ENCODE measurements around the gene IFT122.
"Not testable (repeated sequence)": the region's sequence is repeated elsewhere in the genome, so short reads cannot be mapped to it uniquely, and the experiment has no call there.

IFT122 gene

GRCh38 chr3:129474984-129475804, 35.2 kb downstream of the IFT122 start:
- no peak for DNase-seq (ENCODE audit: low spot score)

DNA sequence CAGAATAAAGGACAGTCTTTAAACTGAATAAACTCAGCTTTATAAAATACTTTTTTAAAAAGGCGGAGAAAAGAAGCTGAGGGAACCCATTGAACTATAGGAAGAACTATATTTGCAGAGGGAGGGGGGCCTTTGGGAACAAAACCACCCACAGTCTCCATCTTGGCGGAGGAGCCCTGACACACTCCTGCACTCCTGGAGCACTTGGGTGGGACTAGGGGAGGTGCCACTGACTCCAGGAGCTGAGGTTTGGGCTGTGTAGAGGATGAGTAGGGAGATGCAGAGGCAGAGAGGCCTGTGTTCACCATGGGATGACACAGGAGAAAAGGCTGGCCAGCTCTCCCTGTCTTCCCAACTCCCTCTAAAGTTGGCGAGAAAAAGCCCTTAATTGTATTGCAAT, 35.8 kb downstream of the IFT122 start:
- DNase-seq (ENCODE audit: low spot score), result no peak

GRCh38 chr3:129476586-129476985, 36.6 kb downstream of the IFT122 start:
- DNase-seq (ENCODE audit: low spot score), result no peak

GRCh38 chr3:129481225-129481765, 41.3 kb downstream of the IFT122 start:
- not testable (repeated sequence) for DNase-seq (ENCODE audit: low spot score)

GRCh38 chr3:129481766-129482332, 41.8 kb downstream of the IFT122 start:
- no peak for DNase-seq (ENCODE audit: low spot score)

DNA sequence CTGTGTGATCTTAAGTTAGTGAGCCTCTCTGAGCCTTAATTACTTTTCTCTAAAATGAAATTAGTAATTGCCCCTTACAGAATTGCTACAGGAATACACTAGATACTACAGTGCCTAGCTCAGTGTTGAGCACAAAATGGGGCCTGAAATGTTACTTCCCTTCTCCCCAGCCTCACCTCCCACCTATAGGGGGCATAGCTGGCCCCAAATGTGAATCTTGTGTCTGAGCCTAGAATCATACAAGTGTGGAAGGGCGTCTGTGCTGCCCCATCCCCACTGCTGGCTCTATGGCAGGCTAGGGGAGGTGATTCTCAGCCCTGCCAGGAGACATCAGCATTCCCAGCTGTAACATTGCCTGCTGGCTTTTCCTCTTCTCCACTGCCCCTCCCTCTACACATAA, 42.7 kb downstream of the IFT122 start:
- no peak for DNase-seq (ENCODE audit: low spot score)

GRCh38 chr3:129483870-129484269, 43.8 kb downstream of the IFT122 start:
- no peak for DNase-seq (ENCODE audit: low spot score)

DNA sequence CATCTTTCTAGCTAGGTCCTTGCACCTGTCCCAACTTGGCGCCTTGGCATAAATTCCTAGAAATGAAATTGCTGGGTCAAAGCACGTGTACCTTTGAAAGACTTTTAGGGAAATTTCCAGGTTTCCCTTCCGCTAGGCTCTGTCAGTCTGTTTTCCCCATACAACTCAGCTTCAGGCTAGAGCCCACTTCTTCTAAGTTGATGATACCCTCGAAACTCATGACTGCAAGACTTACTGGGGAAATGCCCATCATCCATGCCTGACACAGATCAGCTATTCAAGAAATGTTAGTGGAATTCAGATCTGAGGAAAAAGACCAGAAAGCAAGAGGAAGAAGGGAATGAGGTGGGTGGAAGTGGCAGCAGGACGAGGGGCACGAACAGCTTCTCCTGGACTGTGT, 45.1 kb downstream of the IFT122 start:
- DNase-seq (ENCODE audit: low spot score), result not testable (repeated sequence)

DNA sequence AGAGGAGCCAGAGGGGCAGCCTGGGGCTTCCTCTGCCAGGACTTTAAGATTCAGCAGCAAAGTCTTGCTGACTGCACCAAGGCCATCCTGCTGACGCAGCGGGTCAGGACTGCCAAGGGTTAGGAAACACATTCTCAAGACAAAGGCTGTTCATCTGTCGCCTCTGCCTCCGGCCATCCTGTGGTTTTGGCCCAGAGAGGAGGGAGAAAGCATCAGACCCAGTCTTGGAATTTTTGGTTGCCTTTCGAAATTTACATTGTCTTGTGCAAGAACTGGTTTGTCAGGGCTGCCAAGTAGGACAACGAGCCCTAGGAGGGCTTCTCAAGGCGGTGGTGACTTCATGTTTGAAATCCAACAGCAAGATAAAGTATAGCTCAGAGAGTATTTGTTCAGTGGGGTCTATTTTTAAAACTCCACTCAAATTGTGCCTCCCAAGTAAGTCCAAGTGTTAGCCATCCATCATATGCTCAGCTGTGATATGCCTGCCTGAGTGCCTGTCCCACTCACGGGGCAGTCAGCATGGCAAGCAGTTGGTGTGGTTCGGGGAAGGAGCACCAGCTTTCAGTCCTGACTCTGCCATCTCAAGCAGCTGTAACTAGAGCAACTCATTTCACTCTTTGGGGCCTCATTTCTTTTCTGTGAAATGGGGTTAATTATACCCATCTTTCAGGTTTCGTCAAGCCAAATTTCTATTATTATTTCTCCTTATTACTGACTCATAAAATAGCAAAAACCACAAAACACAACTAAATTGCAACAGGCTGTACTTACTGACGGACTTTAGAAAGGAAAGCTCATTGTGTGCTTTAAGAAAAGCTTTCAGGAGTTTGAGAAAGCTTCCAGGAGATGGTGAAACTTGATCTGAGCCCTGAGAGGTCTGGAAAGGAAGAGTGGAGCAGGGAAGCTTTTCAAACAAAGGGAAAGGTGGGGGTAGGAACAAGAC, 46.0 kb downstream of the IFT122 start:
- DNase-seq (ENCODE audit: low spot score), result peak; percentile 42

DNA sequence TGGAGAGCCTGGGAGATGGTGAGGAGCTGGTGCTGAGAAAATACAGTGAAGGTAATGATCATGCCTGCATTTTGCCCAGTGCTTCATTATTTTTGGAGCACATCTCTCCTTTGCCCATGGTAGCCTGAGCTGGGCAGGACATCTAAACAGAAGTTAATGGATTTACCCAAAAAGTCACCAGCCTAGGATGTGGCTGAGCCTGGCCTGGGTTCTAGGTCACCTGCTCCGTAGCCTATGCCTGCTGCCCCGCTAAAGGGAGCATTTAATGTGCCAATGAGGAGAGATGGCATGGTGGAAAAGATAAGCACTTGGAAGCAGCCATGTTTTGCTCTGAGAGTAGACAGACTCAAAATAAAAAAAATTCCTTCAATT, 46.6 kb downstream of the IFT122 start:
- no peak for DNase-seq (ENCODE audit: low spot score)

DNA sequence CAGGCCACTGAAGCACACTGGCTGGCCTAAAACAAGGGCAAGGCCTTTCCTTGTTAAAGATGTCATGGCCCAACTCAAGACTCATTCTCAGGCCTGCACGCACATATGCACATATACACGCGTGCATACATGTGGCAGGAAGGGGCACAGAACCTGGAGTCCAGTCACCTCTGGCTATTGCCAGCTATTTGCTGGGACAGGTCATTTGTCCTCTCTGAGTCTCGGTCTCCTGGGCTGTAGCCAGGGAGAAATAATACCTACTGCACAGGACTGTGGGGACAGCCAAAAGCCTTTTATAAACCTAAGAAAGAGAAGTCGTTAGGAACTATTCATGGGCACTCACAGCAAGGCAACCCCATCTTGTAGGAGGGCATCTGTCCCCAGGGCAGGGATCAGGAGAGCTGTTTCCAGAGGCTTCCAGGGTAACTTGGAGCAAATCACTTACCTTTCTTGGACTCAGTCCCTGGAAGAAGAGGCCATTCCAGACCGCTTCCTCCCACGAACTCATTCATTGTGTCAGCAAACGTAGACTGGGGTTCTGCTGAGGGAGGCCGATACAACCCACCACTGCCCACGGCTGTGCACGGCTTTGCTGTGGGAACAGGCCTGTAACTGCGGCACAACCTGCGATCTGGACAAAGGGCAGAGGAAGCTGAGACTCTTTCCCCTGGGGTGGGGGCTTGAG, 47.3 kb downstream of the IFT122 start:
- no peak for DNase-seq (ENCODE audit: low spot score)

DNA sequence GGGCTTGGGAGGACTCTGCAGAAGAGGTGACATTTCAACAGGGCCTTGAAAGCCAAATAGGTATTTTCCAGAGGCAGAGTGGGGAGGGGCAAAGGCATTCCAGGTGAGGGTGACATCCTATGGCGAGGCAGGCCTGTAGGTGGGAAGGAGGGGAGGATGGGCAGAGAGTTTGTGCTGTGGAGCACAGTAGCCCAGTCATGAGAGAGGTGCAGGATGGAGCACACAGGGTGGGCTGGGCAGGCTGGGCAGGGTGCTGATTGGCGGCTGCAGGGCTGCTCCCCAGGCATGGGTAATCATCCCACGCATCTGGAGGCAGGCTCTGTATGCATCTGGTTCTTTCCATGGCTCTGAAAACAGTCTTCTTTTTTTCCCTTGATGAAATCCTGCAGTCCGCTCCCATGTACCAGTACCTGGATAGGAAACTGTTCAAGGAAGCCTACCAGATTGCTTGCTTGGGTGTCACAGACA, 47.9 kb downstream of the IFT122 start:
- not testable (repeated sequence) for DNase-seq (ENCODE audit: low spot score)

- not testable (repeated sequence) for DNase-seq (ENCODE audit: low spot score)
Measured at GRCh38 chr3:129489258-129489657, 49.2 kb downstream of the IFT122 start.

GRCh38 chr3:129490273-129490675, 50.2 kb downstream of the IFT122 start:
- DNase-seq (ENCODE audit: low spot score), result peak; percentile 92

DNA sequence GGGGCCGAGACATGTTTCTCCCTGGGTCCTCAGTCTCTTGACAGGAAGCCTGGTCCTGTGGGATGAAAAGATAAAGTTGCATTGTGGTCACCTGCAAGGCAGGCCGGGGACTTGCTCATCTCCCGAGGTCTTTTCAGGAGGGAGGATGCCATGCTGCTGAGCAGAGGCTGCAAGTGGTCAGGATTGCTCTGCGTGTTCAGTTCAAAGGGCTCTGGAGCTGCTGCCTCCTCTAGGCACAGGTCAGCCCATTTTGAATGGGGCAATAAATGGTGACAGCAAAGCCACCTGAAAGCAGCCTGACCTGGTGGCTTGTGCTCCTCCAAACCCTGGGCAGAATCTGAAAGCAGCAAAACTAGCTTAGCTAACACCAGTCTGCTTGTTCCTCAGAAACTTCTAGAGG, 51.1 kb downstream of the IFT122 start:
- not testable (repeated sequence) for DNase-seq (ENCODE audit: low spot score)

DNA sequence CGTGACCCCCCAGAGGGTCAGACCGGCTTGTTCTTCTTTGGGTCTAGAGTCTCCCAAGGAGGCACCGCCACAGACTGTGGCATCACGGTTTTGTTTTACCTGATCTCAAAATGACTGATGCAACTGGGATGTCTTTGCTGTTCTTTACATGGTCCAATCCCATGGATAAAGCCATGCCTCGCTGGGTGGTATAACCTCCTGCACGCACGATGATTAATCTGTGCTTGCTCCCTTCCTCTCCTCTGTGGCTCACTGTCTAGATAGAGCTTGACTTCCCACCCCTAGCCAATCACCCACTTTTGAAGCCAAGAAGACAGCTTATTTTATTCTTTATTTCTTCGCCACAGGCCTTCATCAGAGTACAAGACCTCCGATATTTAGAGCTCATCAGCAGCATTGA, 51.8 kb downstream of the IFT122 start:
- no peak for DNase-seq (ENCODE audit: low spot score)

DNA sequence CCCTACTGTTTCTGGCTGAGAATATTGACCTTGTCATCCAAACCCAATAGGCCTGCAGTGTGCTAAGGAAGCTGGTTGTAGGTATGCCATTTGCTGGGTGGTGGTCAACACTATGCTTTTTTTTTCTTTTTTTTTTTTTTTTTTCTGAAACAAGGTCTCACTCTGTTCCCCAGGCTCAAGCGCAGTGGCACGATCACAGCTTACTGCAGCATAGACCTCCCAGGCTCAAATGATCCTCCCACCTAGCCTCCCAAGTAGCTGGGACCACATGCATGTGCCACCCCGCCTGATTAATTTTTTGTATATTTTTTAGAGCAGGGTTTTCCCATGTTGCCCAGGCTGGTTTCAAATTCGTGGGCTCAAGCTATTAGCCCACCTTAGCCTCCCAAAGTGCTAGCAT, 52.7 kb downstream of the IFT122 start:
- no peak for DNase-seq (ENCODE audit: low spot score)

- no peak for DNase-seq (ENCODE audit: low spot score)
Measured at GRCh38 chr3:129493206-129493605, 53.2 kb downstream of the IFT122 start.

- DNase-seq (ENCODE audit: low spot score), result not testable (repeated sequence)
Measured at GRCh38 chr3:129494499-129494898, 54.5 kb downstream of the IFT122 start.

GRCh38 chr3:129495006-129495639, 55.1 kb downstream of the IFT122 start:
- DNase-seq (ENCODE audit: low spot score), result not testable (repeated sequence)

DNA sequence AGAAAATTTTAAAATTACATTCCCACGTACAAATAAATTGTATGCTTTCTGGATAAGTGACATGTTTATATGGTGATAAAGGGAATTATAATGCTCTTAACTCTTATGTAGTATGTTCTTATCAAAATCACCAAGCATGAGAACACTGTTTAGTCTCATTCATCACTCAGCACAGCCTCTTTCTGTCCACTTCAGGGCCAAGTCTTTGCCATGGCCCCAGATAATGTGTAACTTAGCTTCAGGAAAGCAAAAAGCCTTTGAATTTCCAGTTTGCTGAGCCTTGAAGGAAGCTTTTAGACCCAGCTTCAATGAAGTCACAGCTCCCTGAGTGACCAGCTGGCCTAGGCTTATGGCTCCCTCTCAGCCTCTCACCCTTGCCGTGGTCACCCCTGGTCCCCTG, 57.9 kb downstream of the IFT122 start:
- not testable (repeated sequence) for DNase-seq (ENCODE audit: low spot score)

Data from HuH-7.5 (cell line).